ENCODE data around the gene MORN1. TPM values are rescaled to one million over a fixed set of nuclear protein-coding genes. Genes with fewer than 3 reads are reported as not detected.

MORN1 gene
- total and polyA plus RNA-seq, 8 donors, result 2.6 to 18.1 (median 5.7) TPM

- no peak for TF ChIP-seq EP300 (IDR thresholded peaks at IDR 0.05)
- no peak for TF ChIP-seq POLR2AphosphoS5 (IDR thresholded peaks at IDR 0.05)
- TF ChIP-seq CTCF (IDR thresholded peaks at IDR 0.05), result no peak
- TF ChIP-seq POLR2A (IDR thresholded peaks at IDR 0.05), result no peak
- DNase-seq, result no peak
- intact Hi-C loops (cut with DNase I; ENCODE audit: low total_unique reads), result no loop called here
- H3K9me3 ChIP-seq, result no peaks in the 10 kb centered on the region
- no peaks in the 10 kb centered on the region for H3K4me1 ChIP-seq
- no peaks in the 10 kb centered on the region for H3K27me3 ChIP-seq
- 84 to 91% (median 88%) methylated on average over 29 of the region's 29 CpGs for WGBS, 5 donors
- H3K27ac ChIP-seq, result no peak overlapping the region
- no peak overlapping the region for H3K4me3 ChIP-seq
- H3K36me3 ChIP-seq, result no peaks in the 10 kb centered on the region
These were observed 49.5 kb downstream of the MORN1 start for GRCh38 chr1:2341706-2342383.

GRCh38 chr1:2340918-2341254 lies 50.5 kb downstream of the MORN1 start:
- Histone ChIP-seq H3K27me3 (no peaks in the 10 kb centered on the region), H3K27ac (no peak overlapping the region), H3K4me3 (no peak overlapping the region), H3K9me3 (no peaks in the 10 kb centered on the region), H3K4me1 (no peaks in the 10 kb centered on the region), H3K36me3 (no peaks in the 10 kb centered on the region)
- TF ChIP-seq EP300 (IDR thresholded peaks at IDR 0.05), result no peak
- no peak for TF ChIP-seq POLR2AphosphoS5 (IDR thresholded peaks at IDR 0.05)
- no peak for TF ChIP-seq POLR2A (IDR thresholded peaks at IDR 0.05)
- no peak for TF ChIP-seq CTCF (IDR thresholded peaks at IDR 0.05)
- 92 to 95% (median 94%) methylated on average over 12 to 14 of the region's 14 CpGs for WGBS, 5 donors
- intact Hi-C loops (cut with DNase I; ENCODE audit: low total_unique reads), result no loop called here
- DNase-seq, result no peak

DNA sequence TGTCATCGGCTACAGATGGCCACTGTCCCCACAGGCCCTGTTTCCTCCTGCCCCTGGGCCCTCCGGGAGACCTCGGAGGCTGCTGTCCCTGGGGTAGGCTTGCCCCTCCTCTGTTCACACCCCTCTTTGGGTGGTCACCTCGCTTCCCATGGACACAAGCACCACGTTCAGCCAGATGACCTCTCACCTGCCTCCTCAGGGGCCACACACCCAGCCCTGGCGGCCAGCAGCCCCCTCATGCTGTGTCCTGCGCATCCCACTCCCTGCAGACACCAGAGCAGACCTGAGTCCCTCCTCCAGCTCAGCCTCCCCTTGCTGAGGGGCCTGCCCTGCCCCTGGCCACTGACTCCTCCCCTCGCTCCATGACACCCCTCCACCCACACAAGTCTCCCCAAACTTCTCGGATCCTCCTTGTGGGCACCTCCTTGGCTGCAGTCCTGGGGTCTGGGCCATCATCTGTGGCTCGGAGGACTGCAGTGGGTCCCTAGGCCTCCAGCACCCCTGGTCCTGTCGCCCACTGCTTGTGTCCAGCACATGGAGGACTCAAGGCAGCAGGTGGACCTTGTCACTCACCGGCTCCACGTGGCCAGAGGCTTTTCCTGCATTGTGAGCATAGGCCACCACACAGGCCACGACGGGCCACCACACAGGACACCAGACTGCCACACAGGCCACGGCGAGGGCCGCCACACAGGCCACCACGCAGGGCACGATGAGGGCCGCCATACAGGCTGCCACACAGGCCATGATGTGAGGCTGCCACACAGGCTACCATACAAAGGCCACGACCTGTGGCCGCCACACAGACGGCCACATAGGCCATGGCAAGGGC lies 51.1 kb downstream of the MORN1 start:
- TF ChIP-seq EP300 (IDR thresholded peaks at IDR 0.05) (no peak), POLR2AphosphoS5 (IDR thresholded peaks at IDR 0.05) (no peak), CTCF (IDR thresholded peaks at IDR 0.05) (no peak), POLR2A (IDR thresholded peaks at IDR 0.05) (no peak)
- Histone ChIP-seq H3K27me3 (no peaks in the 10 kb centered on the region), H3K27ac (no peak overlapping the region), H3K4me1 (peaks cover 0 to under 1% (median 0%) of the 10 kb centered on the region in 4 donors), H3K36me3 (no peaks in the 10 kb centered on the region), H3K4me3 (no peak overlapping the region), H3K9me3 (no peaks in the 10 kb centered on the region)
- intact Hi-C loops (cut with DNase I; ENCODE audit: low total_unique reads), result no loop called here
- DNase-seq, result no peak
- 84 to 92% (median 89%) methylated on average over 12 to 24 of the region's 24 CpGs for WGBS, 5 donors

DNA sequence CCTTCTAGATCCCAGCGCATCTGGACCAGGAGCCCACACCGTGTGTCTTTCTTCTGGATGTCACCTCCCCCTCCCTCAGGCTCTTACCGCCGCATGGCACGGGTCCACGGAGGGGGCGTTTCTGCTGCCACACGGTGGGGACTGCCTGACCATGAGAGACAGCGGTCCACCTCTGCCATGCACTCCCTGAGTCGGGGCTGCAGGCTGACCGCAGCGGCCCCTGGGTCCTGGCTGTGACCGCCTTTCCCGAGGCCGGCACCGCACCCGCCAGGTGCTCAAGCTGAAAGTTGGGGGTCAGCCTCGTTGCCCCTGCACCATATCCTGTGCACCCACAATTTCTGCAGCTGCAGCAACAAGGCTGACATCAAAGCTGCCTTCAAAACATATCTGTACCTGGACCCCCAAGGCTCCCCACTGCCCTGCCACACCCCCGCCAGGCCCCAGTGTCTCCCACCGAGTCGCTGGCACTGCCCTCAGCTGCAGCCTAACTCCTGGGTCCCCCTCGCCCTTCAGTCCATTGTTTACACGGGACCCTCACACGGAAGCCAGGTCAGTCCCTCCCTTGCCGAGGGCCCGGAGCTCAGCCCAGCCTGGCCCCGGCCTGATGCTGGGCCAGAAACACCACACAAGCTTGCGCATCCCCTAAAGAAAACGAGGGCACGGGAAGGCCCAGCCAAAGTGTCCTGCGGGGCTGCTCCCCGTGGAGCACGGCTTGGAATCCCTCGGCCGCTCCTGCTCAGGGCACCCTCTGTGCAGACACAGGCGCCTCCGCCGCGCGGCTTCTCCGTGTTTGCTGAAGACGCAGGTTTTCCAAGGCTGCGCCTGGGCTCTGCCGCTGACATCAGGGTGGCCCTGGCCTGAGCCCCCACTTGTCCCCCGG lies 51.9 kb downstream of the MORN1 start:
- H3K4me1 ChIP-seq, result peaks cover 0 to 9% (median 4%) of the 10 kb centered on the region in 4 donors
- WGBS, 5 donors, result 80 to 89% (median 85%) methylated on average over 27 to 45 of the region's 45 CpGs
- H3K36me3 ChIP-seq, result no peaks in the 10 kb centered on the region
- H3K27me3 ChIP-seq, result no peaks in the 10 kb centered on the region
- intact Hi-C loops (cut with DNase I; ENCODE audit: low total_unique reads), result no loop called here
- no peak for DNase-seq
- no peak overlapping the region for H3K4me3 ChIP-seq
- no peaks in the 10 kb centered on the region for H3K9me3 ChIP-seq
- TF ChIP-seq CTCF (IDR thresholded peaks at IDR 0.05) (no peak), EP300 (IDR thresholded peaks at IDR 0.05) (no peak), POLR2AphosphoS5 (IDR thresholded peaks at IDR 0.05) (no peak), POLR2A (IDR thresholded peaks at IDR 0.05) (no peak)
- no peak overlapping the region for H3K27ac ChIP-seq
